GM18861 (cell line): Measurements from ENCODE around the gene SERGEF.

ENCODE experiments used
- ATAC-seq: cut with Tn5 transposase; IDR thresholded peaks from one replicate; pipeline ENCODE4 v1.9.1; 2021; ENCODE audit not compliant: unreplicated experiment

The SERGEF gene

GRCh38 chr11:17760102-17761029 lies 252.5 kb downstream of the SERGEF start:
- ATAC-seq: no peak

DNA sequence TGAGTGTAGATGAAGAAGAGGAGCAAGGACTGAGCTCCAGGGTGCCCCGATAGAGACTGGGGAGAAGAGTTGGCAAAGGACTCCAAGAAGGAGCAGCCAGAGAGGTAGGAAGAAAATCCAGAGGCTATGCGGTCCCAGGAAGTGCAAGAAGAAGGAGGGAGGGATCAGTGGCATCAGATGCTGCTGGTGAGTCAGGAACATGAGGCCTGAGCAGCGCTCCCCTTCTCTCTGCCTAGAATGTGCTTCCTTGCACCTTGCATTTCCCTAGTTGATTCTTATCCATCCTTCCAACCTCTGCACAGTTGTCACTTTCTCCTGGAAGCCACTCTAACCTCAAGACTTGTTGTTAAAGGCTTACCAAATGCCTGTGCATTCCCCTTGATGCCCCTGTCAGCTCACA lies 257.0 kb downstream of the SERGEF start:
- ATAC-seq: no peak

GRCh38 chr11:17753641-17754040 lies 259.2 kb downstream of the SERGEF start:
- no peak for ATAC-seq

DNA sequence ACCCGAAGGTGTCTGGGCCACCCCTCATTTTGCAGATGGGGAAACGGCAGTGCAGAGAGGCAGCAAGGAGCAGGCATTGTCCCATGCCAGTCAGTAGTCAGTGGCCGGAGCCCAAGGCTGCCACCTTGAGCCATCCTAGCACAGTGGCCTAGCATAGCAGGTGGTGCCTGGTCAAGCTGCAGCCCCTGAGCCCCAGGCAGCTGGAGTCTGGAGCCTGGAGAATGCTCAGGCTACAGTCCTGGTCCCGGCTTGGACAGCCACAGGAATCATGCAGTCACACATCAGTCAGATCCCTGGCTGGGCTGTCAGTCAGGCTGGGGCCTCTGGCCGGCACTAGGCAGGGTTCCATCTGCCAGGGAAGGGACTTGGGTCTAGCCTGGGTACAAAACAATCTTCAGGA lies 259.7 kb downstream of the SERGEF start:
- ATAC-seq: no peak

DNA sequence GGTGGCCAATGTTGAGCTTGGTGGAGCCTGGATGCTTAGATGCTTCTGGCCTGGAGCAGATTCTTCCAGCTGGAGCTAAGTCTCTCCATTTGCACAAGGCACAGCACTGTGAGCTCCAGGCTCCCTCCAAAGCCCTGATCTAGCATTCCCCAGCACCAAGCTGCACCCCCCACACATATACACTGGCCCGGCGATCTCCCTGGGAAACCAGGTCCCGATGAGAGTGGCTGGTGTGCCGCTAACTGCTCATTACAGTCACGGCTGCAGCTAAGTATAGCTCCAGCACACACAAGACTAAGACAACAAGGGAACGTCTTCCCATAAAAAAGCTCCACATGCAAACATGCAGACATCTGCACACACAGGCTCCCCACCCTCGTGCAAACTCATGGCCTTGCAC lies 260.7 kb downstream of the SERGEF start:
- no peak for ATAC-seq

DNA sequence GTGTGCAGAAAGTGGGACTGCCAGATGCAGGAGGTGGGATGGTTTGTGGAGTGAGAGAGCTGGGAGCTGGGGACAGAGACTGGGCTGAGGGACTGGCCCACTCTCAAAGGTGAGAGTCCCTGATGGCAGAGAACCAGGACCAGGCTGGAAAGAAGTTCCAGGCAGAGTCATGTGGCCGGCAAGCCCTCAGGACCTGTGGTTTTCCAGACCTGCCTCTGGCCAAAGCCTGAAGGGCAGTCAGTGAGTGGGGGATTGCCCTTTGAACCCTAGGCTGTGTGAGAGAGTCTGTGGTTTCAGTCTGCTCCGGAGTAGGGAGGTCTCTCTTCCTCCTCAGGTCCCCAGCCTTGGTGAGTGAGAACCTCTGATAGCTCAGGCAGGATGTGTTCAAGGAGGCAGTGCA lies 261.3 kb downstream of the SERGEF start:
- no peak for ATAC-seq

DNA sequence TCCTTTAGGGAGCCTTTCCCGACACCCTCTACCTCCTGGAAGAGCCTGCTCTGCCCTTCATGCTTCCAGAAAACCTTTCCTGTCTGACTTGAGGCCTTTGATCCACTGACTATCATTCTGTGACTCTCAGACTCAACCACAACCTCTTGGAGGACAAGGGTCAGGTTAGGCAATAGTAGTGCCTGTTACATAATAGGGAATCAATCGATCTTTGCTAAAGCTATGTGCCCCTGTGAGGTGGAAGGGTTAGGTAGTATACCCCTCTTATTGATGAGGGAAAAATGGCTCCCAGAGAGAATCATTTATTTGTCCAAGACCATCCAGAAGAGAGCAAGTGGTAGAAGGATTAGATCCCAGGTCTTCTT lies 262.1 kb downstream of the SERGEF start:
- no peak for ATAC-seq

DNA sequence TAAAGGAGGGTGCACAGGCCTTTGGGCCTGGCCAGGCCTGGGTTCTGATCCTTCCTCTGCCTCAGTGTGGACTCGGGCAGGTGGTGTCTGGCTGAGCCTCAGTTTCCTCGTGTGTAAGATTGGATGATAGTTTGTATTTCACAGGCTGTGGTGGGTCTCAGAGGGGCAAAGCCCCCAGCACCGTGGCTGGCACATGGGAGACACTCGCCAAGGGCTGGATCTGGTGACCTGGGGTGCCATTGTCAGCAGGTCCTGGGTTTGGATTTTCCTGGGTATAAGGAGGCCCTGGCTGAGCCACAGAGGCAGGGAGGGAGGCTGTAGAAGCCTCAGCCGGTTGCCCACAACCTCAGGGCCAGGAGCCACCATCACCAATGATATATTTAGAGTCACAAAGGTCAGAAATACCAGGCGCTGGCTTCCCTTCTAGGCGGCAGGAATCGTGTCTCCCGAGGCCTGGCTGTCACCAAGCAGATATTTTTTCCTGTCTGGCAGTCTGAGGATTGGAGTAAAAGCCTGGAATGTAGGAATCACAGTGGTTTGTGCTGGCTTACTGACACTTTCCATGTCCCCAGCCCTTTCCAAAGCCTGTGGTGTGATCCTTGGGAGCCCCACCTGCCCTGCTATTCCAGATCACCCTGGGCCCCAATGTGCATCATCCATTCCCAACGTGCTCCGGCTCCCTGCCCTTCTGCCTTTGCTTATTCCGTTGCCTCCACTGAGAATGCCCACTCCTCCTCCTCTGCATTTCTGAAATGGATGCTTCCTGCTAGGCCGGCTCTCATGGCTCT lies 262.6 kb downstream of the SERGEF start:
- ATAC-seq: no peak

DNA sequence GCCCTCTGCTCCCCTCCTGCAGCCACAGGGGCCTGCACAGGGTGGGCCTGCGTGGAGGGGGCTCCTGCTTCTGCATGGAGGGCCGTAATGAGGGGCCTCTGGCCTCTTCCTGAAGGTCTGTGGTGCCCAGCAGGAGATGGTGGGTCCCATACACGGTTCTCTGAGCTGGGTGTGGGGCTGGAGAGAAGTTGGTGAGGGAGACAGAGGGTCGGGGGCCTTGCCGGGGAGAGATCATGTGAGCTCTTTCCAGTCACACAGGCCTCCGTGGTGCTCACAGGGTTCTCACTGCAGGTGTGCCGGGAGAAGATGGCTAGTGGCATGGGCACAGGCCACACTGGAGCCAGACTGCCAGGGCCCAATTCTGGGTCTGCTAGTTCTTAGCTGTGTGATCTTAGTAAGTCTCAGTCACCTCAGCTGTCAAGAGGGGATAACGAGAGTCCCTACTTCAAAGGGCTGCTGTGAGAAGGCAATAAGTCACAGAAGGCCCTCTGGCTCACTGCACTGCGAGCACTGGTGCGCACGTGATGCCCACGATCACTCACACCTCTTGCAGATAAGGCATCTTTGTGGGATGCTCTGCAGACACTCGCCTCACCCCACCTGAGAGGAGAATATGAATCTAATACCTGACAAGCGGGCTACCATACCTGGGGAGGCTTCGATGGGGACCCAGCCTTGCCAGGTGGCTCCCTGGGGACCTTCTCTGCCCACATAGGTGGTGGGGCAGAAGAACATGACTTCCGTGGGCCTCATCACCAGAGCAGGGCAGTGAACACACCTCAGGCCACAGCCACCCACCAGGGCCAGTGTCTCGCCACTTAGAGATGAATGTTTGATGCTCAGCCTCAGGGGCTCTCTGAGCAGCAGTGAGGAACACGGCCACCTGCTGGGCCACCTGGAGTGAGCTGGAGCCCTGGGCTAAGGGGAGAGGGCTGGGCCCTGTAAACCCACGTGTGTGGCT lies 263.8 kb downstream of the SERGEF start:
- no peak for ATAC-seq

DNA sequence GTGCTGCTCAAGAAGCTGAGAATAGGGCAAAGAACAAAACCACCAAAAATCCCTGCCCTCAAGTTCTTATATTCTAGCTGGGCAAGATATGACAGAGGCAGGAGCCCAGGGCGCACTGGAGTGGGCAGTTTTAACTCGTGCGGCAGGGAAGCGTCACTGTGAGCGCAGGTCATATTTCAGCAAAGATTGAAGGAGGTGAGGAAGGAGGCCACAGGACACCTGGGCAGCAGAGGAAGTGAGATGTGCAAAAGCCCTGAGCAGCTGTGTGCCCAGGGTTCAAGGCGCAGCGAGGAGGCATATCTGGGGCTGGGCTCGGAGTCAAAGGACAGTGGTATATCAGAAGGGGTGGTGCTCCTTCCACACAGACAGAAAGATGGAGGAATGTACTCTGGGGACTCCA lies 264.8 kb downstream of the SERGEF start:
- no peak for ATAC-seq

DNA sequence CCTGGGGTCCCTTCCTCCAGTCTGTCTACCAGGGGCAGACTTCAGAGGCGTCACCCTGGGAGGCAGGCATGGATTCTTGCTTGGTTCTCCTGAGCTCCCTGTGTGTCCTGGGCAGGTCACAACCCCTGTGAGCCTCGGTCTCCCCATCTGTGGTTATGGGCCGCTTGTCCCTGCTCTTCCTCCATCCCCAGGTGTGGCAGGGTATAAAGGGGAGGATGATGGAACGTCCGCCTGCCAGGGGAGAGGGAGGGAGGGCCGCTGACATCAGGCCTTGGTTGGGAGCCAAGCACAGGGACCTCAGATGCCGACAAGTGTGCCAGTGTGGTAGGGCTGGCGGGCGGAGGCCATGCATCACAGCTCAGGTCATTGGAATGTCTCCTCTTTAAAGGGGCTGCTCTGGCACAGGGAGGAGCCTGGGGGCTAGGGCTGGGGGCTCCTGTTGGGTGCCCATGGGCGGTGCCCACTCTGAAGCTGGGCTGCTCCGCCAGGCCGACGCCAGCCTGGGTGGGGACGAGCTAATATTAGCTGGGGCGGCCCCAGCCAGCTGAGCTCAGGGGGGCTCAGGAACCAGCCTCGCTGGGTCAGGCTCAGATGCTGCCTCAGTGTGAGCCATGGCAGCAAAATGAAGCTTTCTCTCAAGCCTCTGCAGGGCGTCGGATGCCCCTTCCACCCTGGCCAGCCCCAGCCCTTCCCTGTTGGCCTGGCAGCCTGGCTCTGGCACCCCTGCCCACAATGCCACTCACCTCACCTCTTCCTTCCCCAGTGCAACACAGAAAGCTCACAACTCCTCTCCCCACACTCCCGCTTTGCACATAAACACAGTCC lies 265.5 kb downstream of the SERGEF start:
- no peak for ATAC-seq

DNA sequence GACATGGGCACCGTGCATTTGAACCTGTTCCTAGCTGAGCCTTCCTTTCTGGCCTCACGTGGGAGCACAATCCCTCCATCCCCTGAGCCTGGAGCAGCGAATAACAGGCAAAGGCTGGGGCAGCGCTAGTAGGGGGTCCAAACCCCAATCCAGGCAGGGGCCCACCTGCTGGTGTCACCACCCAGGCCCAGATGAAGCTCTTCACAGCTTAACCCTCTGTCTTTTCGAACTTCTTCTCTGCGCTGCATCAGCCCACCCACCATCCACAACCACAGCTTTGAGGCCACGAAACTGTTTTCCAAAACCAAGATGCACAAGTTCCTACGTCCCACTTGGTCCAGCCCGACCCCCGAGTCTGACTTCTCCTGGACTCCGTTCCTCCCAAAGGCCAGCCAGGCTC lies 266.8 kb downstream of the SERGEF start:
- ATAC-seq: no peak

DNA sequence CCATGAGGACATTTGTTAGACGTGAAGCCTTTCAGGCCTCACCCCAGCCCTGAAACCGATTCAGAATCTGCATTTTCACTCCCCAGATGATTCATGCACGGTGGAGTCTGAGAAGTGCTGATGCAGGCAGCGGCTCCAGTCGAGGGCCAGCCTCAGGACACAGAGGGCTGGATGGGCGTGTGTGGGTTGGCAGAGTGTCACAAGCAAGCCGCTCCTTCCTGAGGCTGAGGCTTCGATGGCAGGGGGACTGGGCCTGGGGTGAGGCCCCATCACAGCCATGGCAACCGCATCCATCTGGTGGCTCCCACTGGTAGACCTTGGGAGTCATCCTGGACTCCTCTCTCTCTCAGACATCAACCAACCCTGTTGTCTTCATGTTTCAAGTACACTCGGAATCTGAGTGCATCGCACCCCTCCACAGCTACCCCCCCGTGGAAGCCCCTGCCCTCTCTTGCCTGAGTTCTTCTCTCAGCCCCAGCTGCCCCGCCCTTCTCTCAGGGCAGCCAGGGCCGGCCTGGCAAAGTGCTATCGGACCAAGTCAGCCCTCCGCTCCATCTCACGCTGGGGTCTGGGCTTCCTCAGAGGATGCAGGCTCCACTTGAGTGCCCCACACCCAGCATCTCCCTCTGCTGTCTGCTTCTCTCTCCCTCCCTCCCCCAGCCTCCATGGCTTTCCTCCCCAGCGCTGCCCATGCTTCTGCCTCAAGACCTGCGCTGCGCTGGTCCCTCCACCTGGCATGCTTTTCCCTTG lies 267.6 kb downstream of the SERGEF start:
- ATAC-seq: no peak

- ATAC-seq: no peak
Measured at GRCh38 chr11:17744151-17744940, 268.5 kb downstream of the SERGEF start.

- ATAC-seq: no peak
Measured at GRCh38 chr11:17743808-17744119, 269.1 kb downstream of the SERGEF start.

- ATAC-seq: no peak
Measured at GRCh38 chr11:17743026-17743807, 269.6 kb downstream of the SERGEF start.

DNA sequence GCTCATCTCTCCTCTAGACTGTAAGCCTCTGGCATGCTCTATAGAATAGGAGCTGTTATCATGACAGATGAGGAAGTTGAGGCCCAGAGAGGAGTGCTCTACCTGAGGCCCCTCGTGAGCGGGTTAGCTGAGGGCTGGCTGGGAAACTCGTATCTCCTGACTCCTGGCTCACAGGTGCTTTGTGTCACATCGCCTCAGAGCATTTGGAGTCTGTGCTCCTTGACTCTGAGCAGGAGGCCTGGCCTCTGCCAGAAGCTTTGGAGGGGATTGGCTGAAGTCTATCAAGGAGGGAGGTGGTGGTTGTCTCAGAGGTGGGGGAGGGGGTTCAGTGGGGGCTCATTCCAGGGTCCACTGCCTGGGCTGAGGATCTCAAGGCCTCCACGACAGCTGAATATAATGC lies 270.8 kb downstream of the SERGEF start:
- ATAC-seq: no peak

GRCh38 chr11:17741487-17741886 lies 271.4 kb downstream of the SERGEF start:
- ATAC-seq: no peak
